NCI-H2196 treated with DMSO at 0.1 percent for 48 hours (cell line): Measurements from ENCODE around the gene RSRC1.
"Not testable (repeated sequence)": the region's sequence is repeated elsewhere in the genome, so short reads cannot be mapped to it uniquely, and the experiment has no call there.

Experiments
- DNase-seq: peaks from one replicate; lab custom pipeline; 2025; ENCODE audit not compliant: unreplicated experiment; lab: John Stamatoyannopoulos, UW

RSRC1 gene

GRCh38 chr3:158384019-158384418 is 274.1 kb downstream of the RSRC1 start:
- no peak for DNase-seq

GRCh38 chr3:158395421-158395820 is 285.5 kb downstream of the RSRC1 start:
- no peak for DNase-seq

- no peak for DNase-seq
Observed at GRCh38 chr3:158402590-158402989, 292.7 kb downstream of the RSRC1 start.

- DNase-seq: no peak
Observed at GRCh38 chr3:158403013-158403412, 293.1 kb downstream of the RSRC1 start.

GRCh38 chr3:158404131-158404718 is 294.3 kb downstream of the RSRC1 start:
- no peak for DNase-seq

- DNase-seq: no peak
Observed at GRCh38 chr3:158405507-158405906, 295.6 kb downstream of the RSRC1 start.

- DNase-seq: no peak
Observed at GRCh38 chr3:158407844-158408517, 298.1 kb downstream of the RSRC1 start.

GRCh38 chr3:158408518-158408897 is 298.6 kb downstream of the RSRC1 start:
- DNase-seq: not testable (repeated sequence)

GRCh38 chr3:158418035-158418434 is 308.1 kb downstream of the RSRC1 start:
- no peak for DNase-seq

GRCh38 chr3:158419820-158420653 is 310.1 kb downstream of the RSRC1 start:
- DNase-seq: no peak

GRCh38 chr3:158420654-158421396 is 310.9 kb downstream of the RSRC1 start:
- DNase-seq: no peak

GRCh38 chr3:158430448-158430847 is 320.6 kb downstream of the RSRC1 start:
- peak; percentile 47 for DNase-seq

- DNase-seq: no peak
Observed at GRCh38 chr3:158430968-158431367, 321.1 kb downstream of the RSRC1 start.

GRCh38 chr3:158431829-158432228 is 321.9 kb downstream of the RSRC1 start:
- no peak for DNase-seq

GRCh38 chr3:158434412-158435038 is 324.6 kb downstream of the RSRC1 start:
- peak; percentile 52 for DNase-seq

- no peak for DNase-seq
Observed at GRCh38 chr3:158443632-158444031, 333.7 kb downstream of the RSRC1 start.

- no peak for DNase-seq
Observed at GRCh38 chr3:158447408-158447807, 337.5 kb downstream of the RSRC1 start.

GRCh38 chr3:158451405-158452055 is 341.6 kb downstream of the RSRC1 start:
- no peak for DNase-seq

GRCh38 chr3:158452334-158452733 is 342.4 kb downstream of the RSRC1 start:
- DNase-seq: no peak

GRCh38 chr3:158453004-158453403 is 343.1 kb downstream of the RSRC1 start:
- DNase-seq: no peak
